GM19395 (cell line): ENCODE results near the gene UBTF.

ENCODE experiments used
- ATAC-seq: cut with Tn5 transposase; IDR thresholded peaks from one replicate; pipeline ENCODE4 v1.9.1; 2021; ENCODE audit warnings: mild to moderate bottlenecking, moderate library complexity; ENCODE audit not compliant: unreplicated experiment

UBTF gene

GRCh38 chr17:44197980-44198720 lies 21.3 kb downstream of the UBTF start:
- ATAC-seq: no peak

- no peak for ATAC-seq
Measured at GRCh38 chr17:44197107-44197506, 22.4 kb downstream of the UBTF start.

- no peak for ATAC-seq
Measured at GRCh38 chr17:44193326-44194084, 26.0 kb downstream of the UBTF start.

- no peak for ATAC-seq
Measured at GRCh38 chr17:44192750-44193149, 26.7 kb downstream of the UBTF start.

DNA sequence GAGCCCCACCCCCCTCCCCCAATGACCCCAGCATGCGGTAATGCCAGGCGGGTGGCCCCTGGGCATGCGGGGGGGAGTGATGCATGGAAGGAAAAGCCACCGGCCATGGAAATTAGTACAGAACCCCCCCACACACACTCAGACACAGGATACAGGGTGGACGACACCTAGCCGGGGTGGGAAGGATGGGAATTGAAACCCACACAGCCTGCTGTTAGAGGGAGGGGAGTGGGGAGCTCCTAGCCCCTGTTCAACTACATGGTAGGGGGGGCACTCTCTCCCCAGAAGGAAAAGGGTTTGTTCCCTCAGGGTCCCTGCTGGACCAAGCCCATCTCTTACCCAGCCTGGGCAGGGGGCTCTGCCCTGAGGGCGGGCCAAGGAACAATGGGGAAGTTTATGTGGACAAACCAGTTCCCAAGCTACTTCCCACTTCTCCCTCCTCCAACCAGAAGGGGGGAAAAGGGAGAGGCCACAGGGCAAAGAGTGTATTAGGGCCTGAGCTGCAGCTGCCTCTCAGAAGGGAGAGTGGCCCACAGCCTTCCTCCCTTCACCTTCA lies 27.5 kb downstream of the UBTF start:
- ATAC-seq: no peak

- ATAC-seq: no peak
Measured at GRCh38 chr17:44191369-44191768, 28.1 kb downstream of the UBTF start.

DNA sequence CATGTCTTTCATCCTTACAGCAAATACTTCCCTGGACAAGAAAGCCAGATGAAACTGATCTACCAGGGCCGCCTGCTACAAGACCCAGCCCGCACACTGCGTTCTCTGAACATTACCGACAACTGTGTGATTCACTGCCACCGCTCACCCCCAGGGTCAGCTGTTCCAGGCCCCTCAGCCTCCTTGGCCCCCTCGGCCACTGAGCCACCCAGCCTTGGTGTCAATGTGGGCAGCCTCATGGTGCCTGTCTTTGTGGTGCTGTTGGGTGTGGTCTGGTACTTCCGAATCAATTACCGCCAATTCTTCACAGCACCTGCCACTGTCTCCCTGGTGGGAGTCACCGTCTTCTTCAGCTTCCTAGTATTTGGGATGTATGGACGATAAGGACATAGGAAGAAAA lies 29.0 kb downstream of the UBTF start:
- ATAC-seq: no peak

DNA sequence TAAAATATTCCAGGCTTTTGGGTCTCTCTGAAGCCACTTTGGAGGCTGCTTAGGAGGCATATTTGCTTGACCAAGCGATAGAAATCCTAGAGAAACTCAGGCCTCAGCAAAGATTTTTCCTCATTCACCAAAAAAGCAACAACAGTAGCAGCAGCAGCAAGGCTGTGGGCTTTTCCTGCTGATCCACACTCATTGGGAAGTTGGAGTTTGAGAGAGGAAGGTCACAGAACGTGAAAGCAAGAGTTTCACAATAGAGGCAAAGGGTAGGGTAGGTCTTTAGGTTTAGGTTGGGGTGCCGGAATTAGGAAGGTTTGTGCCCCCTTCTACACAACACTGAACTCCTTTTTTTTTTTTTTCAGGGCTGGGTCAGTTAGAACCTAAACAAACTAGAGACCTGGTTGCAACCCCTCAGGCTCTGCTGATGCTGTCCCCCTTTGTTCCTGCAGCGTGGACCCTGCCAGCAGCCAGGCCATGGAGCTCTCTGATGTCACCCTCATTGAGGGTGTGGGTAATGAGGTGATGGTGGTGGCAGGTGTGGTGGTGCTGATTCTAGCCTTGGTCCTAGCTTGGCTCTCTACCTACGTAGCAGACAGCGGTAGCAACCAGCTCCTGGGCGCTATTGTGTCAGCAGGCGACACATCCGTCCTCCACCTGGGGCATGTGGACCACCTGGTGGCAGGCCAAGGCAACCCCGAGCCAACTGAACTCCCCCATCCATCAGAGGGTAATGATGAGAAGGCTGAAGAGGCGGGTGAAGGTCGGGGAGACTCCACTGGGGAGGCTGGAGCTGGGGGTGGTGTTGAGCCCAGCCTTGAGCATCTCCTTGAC lies 30.7 kb downstream of the UBTF start:
- no peak for ATAC-seq

DNA sequence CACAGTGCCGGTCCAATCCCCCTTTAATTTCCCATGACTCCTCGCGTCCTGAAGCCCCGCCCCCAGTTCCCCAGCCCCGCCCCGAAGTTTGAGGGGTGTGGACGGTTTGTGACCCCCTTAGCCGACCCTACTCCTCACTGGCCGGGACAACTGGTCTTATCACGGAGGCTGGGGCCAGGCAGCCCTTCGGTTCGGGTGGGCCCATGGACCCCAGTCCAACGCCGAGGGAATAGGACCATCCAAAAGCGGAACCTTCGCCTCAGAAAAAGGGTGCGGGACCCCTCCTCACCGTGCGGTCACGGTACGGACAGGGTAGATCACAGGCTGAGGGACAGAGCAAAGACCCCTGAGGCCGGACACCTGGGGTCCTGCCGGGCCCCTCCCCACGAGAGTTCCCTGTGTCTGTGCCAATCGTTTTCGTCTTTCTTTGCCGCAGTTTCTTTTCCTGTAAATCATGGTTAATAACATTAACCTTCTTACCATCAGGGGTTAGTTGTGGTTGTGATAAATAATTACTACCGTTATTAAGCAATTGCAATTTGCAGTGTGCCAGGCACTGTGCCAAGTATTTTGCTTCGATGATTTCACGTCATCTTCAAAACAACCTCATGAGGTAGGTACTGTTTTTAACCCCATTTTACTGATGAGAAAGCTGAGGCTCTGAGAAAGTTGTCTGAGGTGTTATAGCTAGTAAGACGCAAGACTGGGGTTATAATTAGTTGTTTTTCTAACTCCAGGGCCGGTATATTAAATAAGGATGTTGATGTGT lies 32.2 kb downstream of the UBTF start:
- ATAC-seq: peak; percentile 51

DNA sequence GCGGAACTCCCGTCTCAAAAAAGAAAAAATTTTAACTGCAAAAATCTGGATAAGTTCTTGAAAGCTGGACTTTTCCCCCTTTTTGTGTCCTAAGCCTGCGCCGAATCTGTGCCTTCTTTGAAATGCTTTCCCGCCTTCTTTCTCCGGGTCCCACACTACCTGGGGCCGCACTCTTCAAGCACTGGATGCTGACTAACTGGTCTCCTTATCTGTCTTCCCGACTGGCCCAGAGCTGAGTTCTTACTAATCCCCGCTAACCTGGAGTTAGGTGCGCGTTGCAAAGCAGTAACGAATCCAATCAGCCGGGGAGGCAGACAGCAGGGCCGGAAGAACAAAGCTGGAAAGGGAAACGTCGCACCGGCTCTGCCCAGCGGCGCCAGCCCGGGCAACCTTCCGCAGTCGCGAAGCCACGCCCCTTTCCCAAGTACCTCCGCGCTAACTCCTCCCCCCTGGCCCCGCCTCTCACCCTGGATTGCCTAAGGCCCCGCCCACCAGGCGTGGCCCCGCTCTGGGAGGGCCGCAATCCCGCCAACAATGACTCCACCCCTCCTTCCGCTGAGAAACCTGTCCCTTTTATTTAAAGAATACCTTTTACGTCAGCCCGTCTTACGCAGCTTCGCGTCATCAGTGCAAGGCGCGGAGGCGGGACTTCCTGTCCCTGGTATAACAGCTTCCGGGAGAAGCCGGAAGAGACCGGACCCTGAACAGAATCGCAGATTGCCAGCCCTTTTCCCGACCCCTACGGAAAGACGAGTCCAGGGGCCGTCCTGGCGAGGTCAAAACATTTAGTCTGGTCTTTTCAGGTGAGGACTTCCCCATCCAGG lies 33.0 kb downstream of the UBTF start, which contains the start of gene TMUB2:
Gene TMUB2, plus strand, starts transcription at position 666 of the 824 bp plus-strand sequence. CDS start 737 bp downstream, outside the sequence.
- peak; percentile 84 for ATAC-seq

- ATAC-seq: no peak
Measured at GRCh38 chr17:44184212-44184810, 35.2 kb downstream of the UBTF start.

GRCh38 chr17:44183024-44183423 lies 36.5 kb downstream of the UBTF start:
- no peak for ATAC-seq

GRCh38 chr17:44178133-44178532 lies 41.3 kb downstream of the UBTF start:
- no peak for ATAC-seq

GRCh38 chr17:44177640-44178039 lies 41.8 kb downstream of the UBTF start:
- no peak for ATAC-seq

DNA sequence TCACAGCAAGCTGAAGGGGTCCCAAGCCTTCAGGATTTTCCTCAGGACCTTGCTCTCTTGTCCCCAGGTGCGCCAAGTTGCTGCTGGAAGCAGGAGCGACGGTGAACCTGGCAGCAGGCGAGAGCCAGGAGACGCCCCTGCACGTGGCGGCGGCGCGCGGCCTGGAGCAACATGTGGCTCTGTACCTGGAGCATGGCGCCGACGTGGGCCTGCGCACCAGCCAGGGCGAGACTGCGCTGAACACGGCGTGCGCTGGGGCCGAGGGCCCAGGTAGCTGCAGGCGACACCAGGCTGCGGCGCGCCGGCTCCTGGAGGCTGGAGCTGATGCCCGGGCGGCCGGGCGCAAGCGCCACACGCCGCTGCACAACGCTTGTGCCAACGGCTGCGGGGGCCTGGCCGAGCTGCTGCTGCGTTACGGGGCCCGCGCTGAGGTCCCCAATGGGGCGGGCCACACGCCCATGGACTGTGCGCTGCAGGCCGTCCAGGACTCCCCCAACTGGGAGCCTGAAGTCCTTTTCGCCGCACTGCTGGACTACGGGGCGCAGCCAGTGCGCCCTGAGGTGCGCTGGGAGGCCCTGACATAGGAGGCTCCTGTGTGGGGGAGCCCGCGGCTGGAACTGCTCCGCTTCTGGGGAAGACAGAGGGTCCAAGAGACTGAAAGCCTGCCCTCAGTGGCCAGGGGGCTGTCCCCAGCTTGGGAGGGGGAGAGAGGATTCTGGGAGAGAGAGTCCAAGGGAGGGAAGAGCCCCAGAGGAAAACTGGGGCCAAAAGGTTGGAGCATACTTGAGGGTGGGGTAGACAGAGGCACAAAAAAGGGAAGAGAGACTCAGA lies 42.6 kb downstream of the UBTF start:
- ATAC-seq: no peak

GRCh38 chr17:44176257-44176656 lies 43.2 kb downstream of the UBTF start:
- ATAC-seq: no peak

GRCh38 chr17:44174427-44174826 lies 45.0 kb downstream of the UBTF start:
- no peak for ATAC-seq

DNA sequence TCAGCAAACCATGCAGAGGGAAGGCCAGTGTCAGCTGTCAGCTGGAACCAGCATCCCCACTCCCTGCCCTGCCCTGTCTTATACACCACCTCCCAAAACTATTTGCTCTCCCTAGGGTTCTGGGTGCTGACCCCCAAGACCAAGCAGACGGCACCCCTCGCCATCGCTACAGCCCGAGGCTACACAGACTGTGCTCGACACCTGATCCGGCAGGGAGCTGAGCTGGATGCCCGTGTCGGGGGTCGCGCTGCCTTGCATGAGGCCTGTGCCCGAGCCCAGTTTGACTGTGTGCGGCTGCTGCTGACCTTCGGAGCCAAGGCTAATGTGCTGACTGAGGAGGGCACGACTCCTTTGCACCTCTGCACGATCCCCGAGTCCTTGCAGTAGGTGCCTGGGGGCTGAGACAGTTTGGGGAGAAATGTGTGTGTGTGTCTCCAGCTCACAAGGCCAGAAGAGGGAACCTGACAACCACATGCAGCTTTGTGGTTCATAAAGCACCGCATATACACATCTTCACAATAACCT lies 47.5 kb downstream of the UBTF start:
- ATAC-seq: no peak
